ENCODE results near the gene CNIH3.
"Not testable (repeated sequence)": the region's sequence is repeated elsewhere in the genome, so short reads cannot be mapped to it uniquely, and the experiment has no call there.

Gene CNIH3

GRCh38 chr1:224615861-224616755, at the start of gene CNIH3:
CNIH3 (plus strand) TSS chr1:224616317; CDS start chr1:224617175, 858 bp downstream.
- peak; percentile 24 for DNase-seq

- not testable (repeated sequence) for DNase-seq
Observed at GRCh38 chr1:224566492-224566891, 49.6 kb upstream of the CNIH3 start.

DNA sequence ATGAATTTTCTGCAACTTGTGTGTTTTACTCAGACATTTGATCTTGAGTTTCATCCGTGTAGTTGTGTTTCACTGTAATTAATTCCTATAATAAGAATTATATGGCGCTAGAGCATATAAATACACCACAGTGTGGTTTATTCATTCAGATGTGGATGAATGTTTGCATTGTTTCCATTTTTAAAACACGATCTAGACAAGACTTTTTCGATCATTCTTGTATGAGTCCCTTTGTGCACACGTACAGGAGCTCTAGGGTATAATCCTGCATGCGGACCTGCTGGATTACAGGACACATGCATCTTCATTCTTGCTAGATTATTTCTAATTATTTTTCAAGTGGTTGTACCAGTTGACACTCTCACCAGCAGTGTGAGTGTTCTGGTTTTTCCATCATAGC, 46.8 kb upstream of the CNIH3 start:
- DNase-seq, result no peak

DNA sequence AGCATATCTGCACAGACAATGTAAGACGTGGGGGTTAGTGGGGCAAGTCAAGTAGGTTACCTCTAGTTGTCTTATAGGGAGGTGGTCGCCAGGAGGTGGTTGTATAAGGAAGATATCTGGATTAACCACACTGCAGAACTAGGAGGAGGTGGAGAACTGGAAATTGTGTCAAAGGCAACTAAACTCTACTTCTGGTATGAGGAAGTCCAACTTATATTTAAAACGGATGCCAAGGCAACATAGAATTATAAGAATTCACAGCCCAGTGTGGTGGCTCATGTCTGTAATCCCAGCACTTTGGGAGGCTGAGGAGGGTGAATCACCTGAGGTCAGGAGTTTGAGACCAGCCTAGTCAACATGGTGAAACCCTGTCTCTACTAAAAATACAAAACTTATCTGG, 44.1 kb upstream of the CNIH3 start:
- not testable (repeated sequence) for DNase-seq

GRCh38 chr1:224579526-224579925, 36.6 kb upstream of the CNIH3 start:
- no peak for DNase-seq

GRCh38 chr1:224580006-224580405, 36.1 kb upstream of the CNIH3 start:
- no peak for DNase-seq

- no peak for DNase-seq
Observed at GRCh38 chr1:224582041-224582440, 34.1 kb upstream of the CNIH3 start.

DNA sequence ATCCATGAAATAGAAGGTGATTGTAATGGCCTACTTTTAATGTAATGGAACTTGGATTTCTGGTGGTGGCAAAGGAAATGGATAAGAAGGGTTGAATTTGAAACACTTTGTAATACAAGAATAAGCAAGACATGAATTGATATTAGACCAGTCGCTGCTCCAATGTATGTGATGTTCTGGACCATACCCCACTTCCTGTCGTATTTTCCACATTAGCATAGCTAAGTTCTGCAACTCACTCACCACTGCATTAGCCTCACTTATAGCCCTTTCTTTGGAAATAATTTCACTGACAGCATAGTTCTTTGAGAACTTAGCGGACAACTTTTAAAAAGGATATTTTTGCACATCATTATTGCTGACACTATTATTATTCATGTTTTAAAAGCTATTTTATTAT, 32.3 kb upstream of the CNIH3 start:
- DNase-seq, result no peak

- DNase-seq, result no peak
Observed at GRCh38 chr1:224585051-224585450, 31.1 kb upstream of the CNIH3 start.

- no peak for DNase-seq
Observed at GRCh38 chr1:224587051-224587450, 29.1 kb upstream of the CNIH3 start.

DNA sequence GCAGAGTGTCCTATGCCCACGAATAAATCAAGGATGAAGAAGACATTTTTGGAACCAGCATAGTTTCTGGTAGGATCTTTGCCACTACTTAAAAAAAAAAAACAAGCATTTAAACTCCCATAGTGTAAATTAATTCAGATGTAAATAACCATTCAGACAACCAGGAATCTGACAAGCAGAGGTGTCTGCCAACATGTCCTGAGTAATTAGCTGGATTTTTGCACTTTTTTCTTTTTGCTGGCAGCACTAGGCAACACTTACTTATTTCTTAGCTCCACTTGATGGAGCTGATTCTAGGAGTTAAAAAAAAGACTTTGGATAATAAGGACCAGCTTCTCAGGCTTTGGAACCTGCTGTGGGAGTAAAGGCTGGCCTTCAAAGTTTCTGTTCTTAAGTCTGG, 27.6 kb upstream of the CNIH3 start:
- no peak for DNase-seq

- no peak for DNase-seq
Observed at GRCh38 chr1:224589006-224589405, 27.1 kb upstream of the CNIH3 start.

- DNase-seq, result no peak
Observed at GRCh38 chr1:224591326-224591725, 24.8 kb upstream of the CNIH3 start.

GRCh38 chr1:224592636-224593582, 23.2 kb upstream of the CNIH3 start:
- no peak for DNase-seq

GRCh38 chr1:224594360-224594759, 21.8 kb upstream of the CNIH3 start:
- no peak for DNase-seq

- no peak for DNase-seq
Observed at GRCh38 chr1:224594851-224595250, 21.3 kb upstream of the CNIH3 start.

DNA sequence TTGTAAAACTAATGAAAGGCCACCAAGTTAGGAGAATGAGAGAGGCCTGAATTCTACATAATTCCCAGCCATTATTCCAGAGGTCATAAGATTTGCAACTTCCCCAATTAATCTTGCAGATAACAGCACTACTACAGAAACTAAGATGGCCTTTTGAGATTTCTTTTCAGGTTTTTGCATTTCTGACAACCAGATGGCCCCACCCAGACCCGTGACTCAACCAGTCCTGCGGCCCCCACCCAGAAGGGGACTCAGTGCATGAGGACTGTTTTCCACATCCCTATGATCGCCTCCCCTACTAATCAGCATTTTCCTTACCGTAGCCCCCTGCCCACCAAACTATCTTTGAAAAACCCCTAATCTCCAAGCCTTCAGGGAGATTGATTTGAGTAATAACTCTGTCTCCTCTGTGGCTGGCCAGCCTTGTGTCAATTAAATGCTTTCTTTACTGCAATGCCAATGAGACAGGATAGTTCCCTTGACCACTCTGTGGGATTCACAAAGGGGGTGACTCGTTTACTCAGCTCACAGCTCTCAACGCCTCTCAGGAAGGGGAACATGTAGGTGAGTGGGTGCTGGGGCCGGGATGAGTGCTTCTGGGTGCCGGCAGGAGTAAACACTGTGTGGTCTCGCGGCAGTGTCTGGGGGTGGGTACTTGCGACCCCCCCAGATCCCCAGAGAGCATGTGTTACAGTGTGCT, 10.5 kb upstream of the CNIH3 start:
- DNase-seq, result no peak

GRCh38 chr1:224607188-224608148, 8.6 kb upstream of the CNIH3 start:
- no peak for DNase-seq

- no peak for DNase-seq
Observed at GRCh38 chr1:224609333-224609732, 6.8 kb upstream of the CNIH3 start.

- no peak for DNase-seq
Observed at GRCh38 chr1:224612246-224612645, 3.9 kb upstream of the CNIH3 start.

- DNase-seq, result no peak
Observed at GRCh38 chr1:224613486-224613885, 2.6 kb upstream of the CNIH3 start.

All from stimulated activated CD4-positive, alpha-beta T cell treated with anti-CD3 and anti-CD28 coated beads, Interleukin-4, amount 100 ng/mL, for 24 hours (primary cell).